Skeletal muscle tissue (tissue), 4 donors: Measurements from ENCODE around the gene XIRP2. TPM values are rescaled to one million over a fixed set of nuclear protein-coding genes. Genes with fewer than 3 reads are reported as not detected.
A peak's percentile ranks its signal among the peaks of the same experiment; 100 is the strongest.

Experiments used
- H3K27ac ChIP-seq: one replicate; pipeline ENCODE4 v1.7.0; 2013; ENCODE audit warnings: mild to moderate bottlenecking, low read depth, low read length, inconsistent platforms
- H3K27me3 ChIP-seq, 3 donors: one replicate each; pipeline ENCODE4 v1.7.0; 2013; ENCODE audit warnings: low read length in 3 of 3; ENCODE audit not compliant: control insufficient read depth in 3 of 3, insufficient read depth in 3 of 3
- H3K36me3 ChIP-seq, 3 donors: one replicate each; pipeline ENCODE4 v1.7.0; 2013; ENCODE audit warnings: low read length in 3 of 3; ENCODE audit not compliant: control insufficient read depth in 3 of 3, insufficient read depth in 3 of 3
- H3K4me1 ChIP-seq, 3 donors: one replicate each; pipeline ENCODE4 v1.7.0; 2013; ENCODE audit warnings: low read length in 3 of 3, mild to moderate bottlenecking in 3 of 3; ENCODE audit not compliant: control insufficient read depth in 3 of 3, insufficient read depth in 3 of 3
- H3K4me3 ChIP-seq, 3 donors: one replicate each; pipeline ENCODE4 v1.7.0; 2013; ENCODE audit warnings: low read length in 3 of 3
- H3K9ac ChIP-seq, 3 donors: one replicate each; pipeline ENCODE4 v1.7.0; 2013; ENCODE audit warnings: low read length in 3 of 3, mild to moderate bottlenecking in 3 of 3, moderate library complexity in 2 of 3, low read depth in 1 of 3
- H3K9me3 ChIP-seq, 3 donors: one replicate each; pipeline ENCODE4 v1.7.0; 2013; ENCODE audit warnings: low read length in 3 of 3; ENCODE audit not compliant: control insufficient read depth in 3 of 3
- total RNA-seq: library from RNA; depleted of rRNA; stranded (reverse); fragments of >200 nt; gene quantifications from one replicate; pipeline ENCODE4 v1.2.3, GENCODE V29; 2014
- donor health status: Osteomylitis.

The XIRP2 gene
- total RNA-seq, 1 donor from 2014 or later: 38.6 TPM

DNA sequence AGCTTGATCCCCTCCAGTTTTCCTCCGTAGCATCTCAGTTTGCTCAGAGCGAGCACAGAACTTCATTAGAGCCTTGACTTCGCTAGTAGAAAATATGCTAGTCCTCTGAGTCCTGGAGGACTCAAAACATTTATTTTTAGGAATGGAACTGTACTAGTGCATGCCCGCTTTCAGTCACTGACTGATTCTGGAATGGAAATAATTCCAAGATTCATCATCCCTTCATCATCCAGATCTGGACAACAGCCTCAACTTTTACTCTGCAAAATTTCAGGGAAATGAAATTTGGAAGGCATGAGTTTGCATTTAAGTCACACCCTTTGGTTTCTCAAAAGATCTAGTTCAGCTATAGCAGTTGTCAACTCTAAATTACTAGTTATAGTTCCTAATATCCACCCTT lies 304.6 kb downstream of the XIRP2 start:
- Histone ChIP-seq H3K9me3 (no peaks in the 10 kb centered on the region), H3K4me3 (peak overlapping the region; percentile 1 to 52 (median 30)), H3K27me3 (no peaks in the 10 kb centered on the region), H3K36me3 (no peaks in the 10 kb centered on the region), H3K9ac (peak overlapping the region; percentile 2 to 88 (median 55)), H3K27ac (peak overlapping the region; percentile 93), H3K4me1 (peaks cover 27 to 43% (median 38%) of the 10 kb centered on the region in 3 donors)

DNA sequence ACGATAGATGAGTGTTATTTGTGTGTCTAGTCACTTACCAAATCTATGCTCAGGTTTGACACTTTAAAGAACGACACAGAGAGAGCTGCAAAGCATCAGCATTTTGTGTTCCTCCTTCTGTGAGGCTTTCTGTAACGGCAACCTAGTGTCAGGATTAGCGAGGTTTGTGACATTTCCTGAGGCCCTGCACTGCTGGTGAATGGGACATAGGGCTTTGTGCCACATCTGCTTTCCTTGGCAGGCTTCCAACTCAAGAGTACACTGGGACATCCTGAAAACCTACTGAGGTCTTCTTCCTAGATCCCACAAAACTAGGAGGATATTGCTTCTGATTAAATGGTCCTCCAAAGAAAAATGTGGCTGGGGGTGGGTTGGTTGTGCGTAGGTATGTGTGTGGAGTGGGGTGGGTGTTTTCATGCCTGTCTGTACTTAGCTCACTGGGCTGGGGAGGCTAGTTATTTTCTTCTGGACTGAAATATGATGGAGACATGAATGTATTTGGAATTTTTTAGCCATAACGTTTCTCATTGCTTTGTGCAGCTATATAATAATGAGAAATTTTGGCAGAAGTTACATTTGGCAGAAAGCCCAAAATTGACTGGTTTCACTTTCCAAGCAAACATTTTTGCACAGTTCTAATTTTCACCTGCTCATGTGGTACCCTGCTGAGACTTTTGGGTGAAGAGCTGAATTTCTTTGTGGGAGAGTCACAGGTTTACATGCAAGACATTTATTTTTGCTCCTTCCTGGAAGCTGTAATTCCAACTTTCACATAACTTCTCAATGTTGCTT lies 308.4 kb downstream of the XIRP2 start:
- H3K4me1 ChIP-seq: peaks cover 39 to 62% (median 47%) of the 10 kb centered on the region in 3 donors

DNA sequence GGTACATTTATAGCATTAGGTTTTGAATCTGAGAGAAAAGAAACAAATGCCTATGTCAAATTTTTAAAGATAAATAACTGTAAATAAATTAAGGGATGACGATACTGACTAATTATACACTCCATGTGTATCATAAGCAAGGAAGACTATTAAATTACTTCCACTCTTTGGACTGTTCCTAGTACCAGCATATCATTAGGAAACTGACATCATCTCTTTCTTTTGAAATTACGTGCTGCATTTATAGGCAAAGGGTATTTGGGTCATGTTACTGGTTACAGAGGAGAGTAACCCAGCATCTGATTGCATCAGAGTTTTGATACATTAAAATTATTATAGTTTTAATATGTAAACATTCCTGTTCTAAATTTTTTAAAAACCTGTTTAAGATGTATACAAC lies 309.7 kb downstream of the XIRP2 start:
- Histone ChIP-seq H3K4me1 (peaks cover 33 to 61% (median 44%) of the 10 kb centered on the region in 3 donors), H3K27me3 (no peaks in the 10 kb centered on the region), H3K9me3 (no peaks in the 10 kb centered on the region), H3K27ac (peak overlapping the region; percentile 77), H3K36me3 (peaks cover 0 to 2% (median 0%) of the 10 kb centered on the region in 3 donors), H3K4me3 (peak overlapping the region in 1 of 3 donors; percentile 46), H3K9ac (peak overlapping the region in 2 of 3 donors; percentile 57 to 66)

More for the DNA sequence above, 308.4 kb downstream of the XIRP2 start:
- H3K36me3 ChIP-seq: peaks cover 0 to 2% (median 0%) of the 10 kb centered on the region in 3 donors
- H3K9me3 ChIP-seq: no peaks in the 10 kb centered on the region
- H3K27ac ChIP-seq: peak overlapping the region; percentile 77
- peak overlapping the region in 2 of 3 donors; percentile 57 to 66 for H3K9ac ChIP-seq
- H3K27me3 ChIP-seq: no peaks in the 10 kb centered on the region
- H3K4me3 ChIP-seq: peak overlapping the region in 2 of 3 donors; percentile 15 to 53

DNA sequence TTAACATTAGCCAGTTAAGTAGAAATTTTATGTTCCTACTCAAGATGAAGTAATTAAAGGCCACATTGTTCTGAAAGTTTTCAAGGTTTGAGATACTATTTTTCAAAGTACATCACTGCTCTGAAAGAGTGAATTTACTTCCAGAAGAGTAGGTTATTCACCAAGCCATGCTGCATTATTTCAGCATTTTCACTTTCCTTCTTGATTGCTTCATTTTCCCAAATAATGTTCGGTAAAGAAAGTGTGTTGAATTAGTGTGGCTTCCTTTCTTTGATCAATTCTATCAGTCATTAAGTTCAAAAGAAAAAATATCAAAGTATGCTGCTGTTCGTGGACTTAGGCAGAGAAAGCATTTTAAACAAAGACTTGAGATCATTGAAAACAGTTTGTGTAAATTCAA lies 310.3 kb downstream of the XIRP2 start:
- H3K4me1 ChIP-seq: peaks cover 33 to 62% (median 42%) of the 10 kb centered on the region in 3 donors
- H3K4me3 ChIP-seq: no peak overlapping the region
- no peaks in the 10 kb centered on the region for H3K9me3 ChIP-seq
- H3K9ac ChIP-seq: peak overlapping the region; percentile 1 to 46 (median 27)
- peak overlapping the region; percentile 77 for H3K27ac ChIP-seq
- no peaks in the 10 kb centered on the region for H3K27me3 ChIP-seq
- H3K36me3 ChIP-seq: peaks cover 0 to 2% (median 0%) of the 10 kb centered on the region in 3 donors

DNA sequence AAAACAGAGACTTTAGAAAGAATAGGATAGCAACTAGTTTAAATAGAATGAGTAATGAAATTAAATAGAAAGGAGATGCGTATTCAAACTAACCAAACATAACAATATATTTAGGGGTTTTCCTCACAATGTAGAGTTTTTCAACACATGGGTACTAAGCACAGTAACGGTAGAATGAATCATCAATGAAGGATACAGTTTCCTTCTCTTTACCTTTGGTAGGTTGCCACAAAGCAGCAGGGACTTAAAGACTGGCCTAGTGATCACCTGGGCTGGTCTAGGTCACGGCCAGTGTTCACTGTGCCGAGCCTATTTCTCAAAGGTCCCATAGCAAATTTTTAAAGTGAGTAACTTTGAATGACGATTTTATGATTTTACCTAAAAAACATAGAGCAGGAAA lies 311.7 kb downstream of the XIRP2 start:
- H3K36me3 ChIP-seq: peaks cover 0 to 2% (median 0%) of the 10 kb centered on the region in 3 donors
- peaks cover 37 to 57% (median 39%) of the 10 kb centered on the region in 3 donors for H3K4me1 ChIP-seq
- H3K4me3 ChIP-seq: peak overlapping the region in 2 of 3 donors; percentile 2 to 24
- peak overlapping the region; percentile 77 for H3K27ac ChIP-seq
- peak overlapping the region in 1 of 3 donors; percentile 15 for H3K9ac ChIP-seq
- no peaks in the 10 kb centered on the region for H3K9me3 ChIP-seq
- H3K27me3 ChIP-seq: no peaks in the 10 kb centered on the region

DNA sequence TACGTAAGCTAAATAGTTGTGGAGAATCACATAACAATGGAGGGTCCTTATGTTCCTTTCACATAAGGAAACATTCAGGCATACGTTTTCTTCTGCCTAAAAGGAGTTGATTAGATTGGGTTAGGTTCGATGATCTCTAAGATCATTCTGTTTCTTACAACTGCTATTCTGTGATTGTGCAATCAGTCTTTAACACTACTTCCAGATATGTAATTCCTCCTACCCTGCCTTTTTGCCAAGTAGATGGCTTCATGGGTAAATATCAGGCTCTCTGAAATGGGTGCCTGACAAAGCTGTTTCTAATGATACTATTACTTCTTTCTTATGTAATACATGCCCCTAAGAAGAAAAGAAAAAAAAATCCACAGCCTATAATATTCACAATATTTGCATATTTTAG lies 321.5 kb downstream of the XIRP2 start:
- no peak overlapping the region for H3K4me3 ChIP-seq
- H3K4me1 ChIP-seq: peaks cover 3 to 17% (median 12%) of the 10 kb centered on the region in 3 donors
- peak overlapping the region; percentile 10 for H3K27ac ChIP-seq
- no peaks in the 10 kb centered on the region for H3K9me3 ChIP-seq
- H3K36me3 ChIP-seq: peaks cover 0 to 6% (median 4%) of the 10 kb centered on the region in 3 donors
- no peaks in the 10 kb centered on the region for H3K27me3 ChIP-seq
- H3K9ac ChIP-seq: no peak overlapping the region

DNA sequence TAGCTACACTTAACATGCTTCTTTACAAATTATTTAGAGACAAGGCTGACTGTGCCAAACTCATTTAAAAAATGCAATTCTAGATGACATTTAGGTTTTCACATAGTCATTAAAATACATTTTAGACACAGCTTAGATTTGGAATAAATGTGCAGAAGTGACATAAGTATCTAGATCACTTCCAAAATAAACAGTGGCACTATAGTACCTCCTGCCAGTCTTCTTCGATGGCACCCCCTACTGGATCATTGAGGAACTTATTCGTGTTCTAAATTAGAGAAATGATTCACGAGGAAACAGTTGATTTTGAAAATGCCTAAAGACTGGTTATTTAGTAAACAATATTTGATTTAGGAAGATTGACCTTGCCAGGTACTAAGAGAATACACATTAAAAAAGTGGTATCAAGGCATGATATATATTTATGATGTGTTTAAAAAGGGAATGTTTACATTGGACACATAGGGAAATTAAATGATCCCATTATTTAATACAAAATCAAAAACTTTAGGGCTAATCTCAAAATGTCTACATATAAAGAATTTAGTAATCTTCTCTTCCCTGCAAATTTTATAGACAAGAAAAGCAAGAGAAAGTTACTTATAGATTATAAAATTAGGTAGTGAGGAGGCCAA lies 323.9 kb downstream of the XIRP2 start:
- no peaks in the 10 kb centered on the region for H3K27me3 ChIP-seq
- H3K36me3 ChIP-seq: peaks cover 0 to 8% (median 6%) of the 10 kb centered on the region in 3 donors
- peaks cover 0 to 12% (median 10%) of the 10 kb centered on the region in 3 donors for H3K4me1 ChIP-seq
- H3K9ac ChIP-seq: no peak overlapping the region
- H3K9me3 ChIP-seq: no peaks in the 10 kb centered on the region
- no peak overlapping the region for H3K4me3 ChIP-seq
- peak overlapping the region; percentile 66 for H3K27ac ChIP-seq

DNA sequence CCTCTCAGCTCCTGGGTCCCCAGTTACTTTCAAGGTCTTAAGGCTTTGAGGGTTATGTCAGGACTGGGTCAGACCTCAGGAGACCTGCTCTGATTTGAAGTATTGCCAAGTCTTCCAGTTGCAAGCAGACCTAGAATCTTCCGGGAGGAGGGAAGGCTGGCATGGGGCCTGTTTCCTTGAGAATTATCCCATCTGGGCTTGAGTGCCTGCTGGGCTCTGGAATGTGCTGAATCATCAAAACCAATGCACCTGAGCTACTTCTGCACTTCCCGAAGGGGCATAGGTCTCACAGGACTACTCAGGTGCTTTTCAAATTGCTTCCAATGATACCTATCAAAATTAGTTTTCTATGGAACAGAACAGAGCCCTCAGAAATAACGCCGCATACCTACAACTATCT lies 327.3 kb downstream of the XIRP2 start:
- H3K36me3 ChIP-seq: peaks cover 0 to 22% (median 11%) of the 10 kb centered on the region in 3 donors
- no peak overlapping the region for H3K27ac ChIP-seq
- H3K9me3 ChIP-seq: no peaks in the 10 kb centered on the region
- H3K27me3 ChIP-seq: no peaks in the 10 kb centered on the region
- H3K4me1 ChIP-seq: peaks cover 0 to 8% (median 2%) of the 10 kb centered on the region in 3 donors
- no peak overlapping the region for H3K4me3 ChIP-seq
- H3K9ac ChIP-seq: no peak overlapping the region

DNA sequence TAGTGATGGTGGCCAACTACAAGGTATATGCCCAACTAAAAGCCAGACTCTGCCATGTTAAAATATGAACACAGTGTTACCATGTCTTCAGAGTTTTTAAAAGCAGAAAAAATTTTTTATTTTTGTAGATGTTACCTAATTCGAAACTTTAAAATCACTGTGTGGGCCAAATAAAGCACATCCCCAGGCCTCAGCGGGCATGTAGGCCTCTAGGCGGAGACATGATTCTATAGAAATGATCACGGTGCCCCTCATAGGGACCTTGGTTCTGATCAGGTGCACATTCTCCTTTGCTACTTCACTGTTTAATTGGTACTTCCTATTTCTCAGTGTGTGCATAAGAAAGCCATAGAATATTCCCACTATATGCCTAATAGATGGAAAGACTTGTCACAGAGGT lies 349.2 kb downstream of the XIRP2 start:
- peaks cover 3 to 14% (median 11%) of the 10 kb centered on the region in 3 donors for H3K36me3 ChIP-seq
- no peaks in the 10 kb centered on the region for H3K27me3 ChIP-seq
- H3K27ac ChIP-seq: no peak overlapping the region

DNA sequence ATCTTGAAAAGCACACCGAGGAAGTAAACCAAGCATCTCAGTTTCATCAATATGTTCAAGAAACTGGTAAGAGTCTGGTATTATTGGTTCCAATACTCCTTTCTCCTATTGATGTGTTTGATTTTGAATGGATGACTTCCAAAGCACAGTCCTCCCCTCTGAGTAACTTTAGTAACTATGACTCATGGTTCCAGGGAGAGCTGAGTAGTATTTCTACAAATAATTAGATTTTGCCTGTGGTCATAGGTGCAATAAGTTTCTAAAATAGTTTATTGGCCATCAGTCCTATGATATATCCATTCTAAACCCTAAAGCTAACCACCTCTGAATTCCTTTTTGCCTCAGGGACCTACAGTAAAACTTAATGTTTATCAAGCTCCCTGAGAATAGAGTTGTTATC lies 352.4 kb downstream of the XIRP2 start:
- no peaks in the 10 kb centered on the region for H3K4me1 ChIP-seq
- H3K9ac ChIP-seq: no peak overlapping the region
- H3K9me3 ChIP-seq: no peaks in the 10 kb centered on the region
- H3K27me3 ChIP-seq: no peaks in the 10 kb centered on the region
- no peak overlapping the region for H3K4me3 ChIP-seq
- H3K36me3 ChIP-seq: peaks cover 16 to 41% (median 27%) of the 10 kb centered on the region in 3 donors
- no peak overlapping the region for H3K27ac ChIP-seq

More for the DNA sequence above, 349.2 kb downstream of the XIRP2 start:
- Histone ChIP-seq H3K4me1 (no peaks in the 10 kb centered on the region), H3K4me3 (no peak overlapping the region), H3K9me3 (no peaks in the 10 kb centered on the region), H3K9ac (no peak overlapping the region)
